ENCODE measurements around the gene PNPLA6. TPM values are rescaled to one million over a fixed set of nuclear protein-coding genes. Genes with fewer than 3 reads are reported as not detected.

The PNPLA6 gene
- total RNA-seq, 1 donor from 2014 or later: 147 TPM

- Mint-ChIP-seq H3K4me3 (ENCODE audit: low read depth) (peak overlapping the region; percentile 30), H3K36me3 (ENCODE audit: low read depth) (no peaks in the 10 kb centered on the region), H3K9me3 (no peaks in the 10 kb centered on the region), H3K4me1 (ENCODE audit: low read depth) (peaks cover 13% of the 10 kb centered on the region), H3K27me3 (ENCODE audit: low read depth) (peaks cover 22% of the 10 kb centered on the region), H3K27ac (no peak overlapping the region)
- intact Hi-C loops (cut with micrococcal nuclease): loop anchor here (10.0 kb wide), 1 partner anchor 111 kb away; no protein-coding TSS in a partner anchor
- no peak for DNase-seq (ENCODE audit: low spot score)
Measured at GRCh38 chr19:7505682-7506384, 29.7 kb upstream of the PNPLA6 start.

DNA sequence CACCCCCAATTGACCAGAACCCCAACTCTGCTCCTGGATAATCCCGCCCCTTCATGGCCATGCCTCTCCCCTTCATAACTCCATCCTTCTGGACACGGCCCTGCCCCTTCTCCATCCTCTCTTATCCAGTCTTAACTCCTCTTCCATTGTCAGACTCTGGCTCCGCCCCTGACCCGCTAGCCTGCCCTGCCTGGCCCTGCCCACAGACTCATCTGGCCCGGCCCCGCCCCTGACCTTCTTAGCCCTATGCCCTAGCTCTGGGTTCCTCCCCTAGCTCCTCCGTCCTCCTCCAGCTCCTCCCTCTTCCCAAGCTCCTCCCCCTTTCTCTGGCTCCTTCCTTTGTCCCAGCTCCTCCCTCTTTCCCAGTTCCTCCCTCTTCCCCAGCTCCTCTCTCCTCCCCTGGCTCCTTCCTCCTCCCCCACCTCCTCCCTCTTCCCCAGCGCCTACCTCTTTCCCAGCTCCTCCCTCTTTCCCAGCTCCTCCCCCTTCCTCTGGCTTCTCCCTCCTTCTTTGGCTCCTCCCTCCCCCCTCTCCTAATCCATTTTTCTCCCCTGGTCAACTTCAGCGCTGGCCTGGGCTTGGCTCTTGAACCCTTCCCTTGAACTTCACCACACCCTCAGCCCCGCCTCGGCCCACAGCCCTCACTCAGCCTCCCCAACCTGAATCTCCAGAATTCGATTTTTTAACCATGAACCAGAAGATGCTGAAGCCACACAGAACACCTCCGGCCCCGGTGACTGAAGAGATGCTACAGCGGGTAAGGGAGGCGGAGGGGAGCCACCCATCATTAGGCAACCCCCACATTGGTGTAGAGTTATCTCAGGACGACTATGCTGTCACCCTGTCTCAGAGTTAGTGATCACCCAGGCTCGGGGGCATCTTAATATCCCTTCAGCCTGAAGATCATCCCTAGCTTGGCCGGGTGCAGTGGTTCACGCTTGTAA is 28.9 kb upstream of the PNPLA6 start:
- Mint-ChIP-seq H3K4me3 (ENCODE audit: low read depth) (no peak overlapping the region), H3K9me3 (no peaks in the 10 kb centered on the region), H3K27ac (no peak overlapping the region), H3K27me3 (ENCODE audit: low read depth) (peaks cover 17% of the 10 kb centered on the region), H3K36me3 (ENCODE audit: low read depth) (no peaks in the 10 kb centered on the region), H3K4me1 (ENCODE audit: low read depth) (peaks cover 11% of the 10 kb centered on the region)
- peak; percentile 51 for DNase-seq (ENCODE audit: low spot score)
- intact Hi-C loops (cut with micrococcal nuclease): loop anchor here (10.0 kb wide), 1 partner anchor 112 kb away; no protein-coding TSS in a partner anchor

DNA sequence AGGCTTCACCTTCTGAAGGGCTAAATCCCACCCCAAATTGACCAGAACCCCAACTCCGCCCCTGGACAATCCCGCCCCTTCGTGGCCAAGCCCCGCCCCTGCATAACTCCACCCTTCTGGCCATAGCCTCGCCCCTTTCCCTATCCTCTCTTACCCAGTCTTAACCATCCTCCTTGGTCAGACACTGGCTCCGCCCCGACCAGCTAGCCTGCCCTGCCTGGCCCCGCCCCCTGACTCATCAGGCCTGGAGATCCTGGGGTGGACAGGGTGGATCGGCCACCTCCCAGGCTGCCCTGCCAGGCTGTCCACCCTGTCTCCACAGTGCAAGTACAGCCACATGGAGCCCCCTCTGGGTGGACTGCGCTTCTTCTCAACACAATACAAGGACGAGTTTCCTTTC is 27.6 kb upstream of the PNPLA6 start:
- no peak overlapping the region for H3K27ac Mint-ChIP-seq
- DNase-seq (ENCODE audit: low spot score): no peak
- no peak overlapping the region for H3K4me3 Mint-ChIP-seq (ENCODE audit: low read depth)
- H3K9me3 Mint-ChIP-seq: no peaks in the 10 kb centered on the region
- intact Hi-C loops (cut with micrococcal nuclease): loop anchor here (10.0 kb wide), 1 partner anchor 113 kb away; no protein-coding TSS in a partner anchor
- peaks cover 11% of the 10 kb centered on the region for H3K4me1 Mint-ChIP-seq (ENCODE audit: low read depth)
- peaks cover 13% of the 10 kb centered on the region for H3K27me3 Mint-ChIP-seq (ENCODE audit: low read depth)
- no peaks in the 10 kb centered on the region for H3K36me3 Mint-ChIP-seq (ENCODE audit: low read depth)

- Mint-ChIP-seq H3K27me3 (ENCODE audit: low read depth) (peaks cover 14% of the 10 kb centered on the region), H3K27ac (no peak overlapping the region), H3K4me3 (ENCODE audit: low read depth) (no peak overlapping the region), H3K4me1 (ENCODE audit: low read depth) (peaks cover 11% of the 10 kb centered on the region), H3K36me3 (ENCODE audit: low read depth) (no peaks in the 10 kb centered on the region), H3K9me3 (no peaks in the 10 kb centered on the region)
- no peak for DNase-seq (ENCODE audit: low spot score)
- intact Hi-C loops (cut with micrococcal nuclease): loop anchor here (10.0 kb wide), 1 partner anchor 115 kb away; no protein-coding TSS in a partner anchor
Measured at GRCh38 chr19:7509625-7510024, 25.9 kb upstream of the PNPLA6 start.

GRCh38 chr19:7512400-7512851 is 23.1 kb upstream of the PNPLA6 start:
- Mint-ChIP-seq H3K4me1 (ENCODE audit: low read depth) (peaks cover 4% of the 10 kb centered on the region), H3K4me3 (ENCODE audit: low read depth) (no peak overlapping the region), H3K27ac (no peak overlapping the region), H3K36me3 (ENCODE audit: low read depth) (no peaks in the 10 kb centered on the region), H3K9me3 (no peaks in the 10 kb centered on the region), H3K27me3 (ENCODE audit: low read depth) (peaks cover 22% of the 10 kb centered on the region)
- intact Hi-C loops (cut with micrococcal nuclease): no loop called here
- DNase-seq (ENCODE audit: low spot score): no peak

DNA sequence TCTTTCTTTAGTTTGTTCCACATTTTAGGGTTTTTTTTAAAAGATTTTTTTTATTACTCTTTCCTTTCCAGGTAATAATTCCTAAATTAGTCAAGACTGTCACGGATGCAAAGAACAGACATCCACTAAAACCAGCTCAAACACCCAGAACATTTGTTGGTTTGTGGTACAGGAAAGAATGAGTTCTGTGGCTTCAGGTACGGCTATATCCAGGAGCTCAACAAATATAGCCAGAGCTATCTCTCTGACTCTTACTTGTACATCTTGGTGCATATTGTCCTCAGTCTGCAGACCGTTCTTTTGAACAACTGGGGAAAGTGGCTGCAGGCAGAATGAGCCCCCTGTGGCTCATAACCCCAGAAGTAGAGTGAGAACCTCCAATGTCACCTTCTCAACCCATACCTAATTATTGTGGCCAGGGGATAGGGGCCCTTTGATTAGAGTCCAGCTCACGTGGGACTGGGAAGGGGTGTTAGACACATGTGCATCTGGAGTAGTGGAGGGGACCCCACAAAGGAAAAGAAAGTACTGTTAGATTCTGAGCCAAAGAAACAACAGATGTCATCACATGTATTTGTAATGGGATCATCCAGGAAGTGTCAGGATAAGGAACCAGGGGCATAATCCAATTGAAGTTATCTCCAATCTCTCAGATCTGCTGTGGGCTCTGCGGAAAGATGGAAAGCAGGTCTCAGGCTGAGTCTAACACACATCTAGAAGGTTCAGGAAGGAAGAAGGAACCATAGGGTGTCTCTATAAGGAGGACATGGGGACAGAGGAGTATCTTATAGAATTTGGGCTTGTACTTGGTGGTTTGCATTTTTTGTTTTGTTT is 21.5 kb upstream of the PNPLA6 start:
- H3K4me1 Mint-ChIP-seq (ENCODE audit: low read depth): peaks cover 4% of the 10 kb centered on the region
- H3K9me3 Mint-ChIP-seq: no peaks in the 10 kb centered on the region
- H3K27me3 Mint-ChIP-seq (ENCODE audit: low read depth): peaks cover 27% of the 10 kb centered on the region
- H3K4me3 Mint-ChIP-seq (ENCODE audit: low read depth): no peak overlapping the region
- intact Hi-C loops (cut with micrococcal nuclease): no loop called here
- no peak overlapping the region for H3K27ac Mint-ChIP-seq
- H3K36me3 Mint-ChIP-seq (ENCODE audit: low read depth): no peaks in the 10 kb centered on the region
- no peak for DNase-seq (ENCODE audit: low spot score)

- H3K27ac Mint-ChIP-seq: peak overlapping the region; percentile 62
- peak overlapping the region; percentile 82 for H3K4me3 Mint-ChIP-seq (ENCODE audit: low read depth)
- H3K36me3 Mint-ChIP-seq (ENCODE audit: low read depth): no peaks in the 10 kb centered on the region
- peaks cover 4% of the 10 kb centered on the region for H3K4me1 Mint-ChIP-seq (ENCODE audit: low read depth)
- peaks cover 27% of the 10 kb centered on the region for H3K27me3 Mint-ChIP-seq (ENCODE audit: low read depth)
- no peak for DNase-seq (ENCODE audit: low spot score)
- no peaks in the 10 kb centered on the region for H3K9me3 Mint-ChIP-seq
- intact Hi-C loops (cut with micrococcal nuclease): no loop called here
Measured at GRCh38 chr19:7515110-7515644, 20.3 kb upstream of the PNPLA6 start.

DNA sequence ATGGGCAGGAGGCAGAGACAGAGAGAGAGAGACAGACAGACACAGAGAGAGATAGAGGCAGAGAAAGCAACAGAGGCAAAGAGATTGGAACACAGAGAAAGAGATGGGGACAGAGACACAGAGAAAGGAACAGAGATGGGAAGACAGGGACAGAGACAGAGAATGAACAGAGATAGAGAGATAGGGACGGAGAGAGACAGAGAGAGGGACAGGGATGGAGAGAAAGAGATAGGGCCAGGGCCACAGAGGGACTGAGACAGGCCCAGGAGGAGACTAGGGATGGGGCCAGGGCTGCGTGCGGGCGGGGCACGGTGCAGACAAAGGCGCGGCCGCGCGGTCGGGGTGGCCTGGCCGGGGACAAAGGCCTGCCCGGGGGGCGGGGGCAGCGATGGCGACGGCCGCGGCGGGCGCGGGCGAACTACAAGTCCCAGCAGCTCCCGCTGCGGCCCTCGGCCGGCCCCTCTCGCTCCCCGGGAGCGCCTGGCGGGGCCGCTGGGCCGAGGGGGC is 19.8 kb upstream of the PNPLA6 start, which contains the start of gene ZNF358:
ZNF358 (plus strand) TSS at position 459 of the 507 bp plus-strand sequence. CDS start 3,140 bp downstream, outside the sequence.
- Mint-ChIP-seq H3K4me3 (ENCODE audit: low read depth) (peak within 1 kb of the TSS; percentile 82), H3K27ac (peak within 1 kb of the TSS; percentile 62)

GRCh38 chr19:7516333-7516732 is 19.2 kb upstream of the PNPLA6 start:
- intact Hi-C loops (cut with micrococcal nuclease): no loop called here
- Mint-ChIP-seq H3K4me1 (ENCODE audit: low read depth) (peaks cover 4% of the 10 kb centered on the region), H3K9me3 (no peaks in the 10 kb centered on the region), H3K27me3 (ENCODE audit: low read depth) (peaks cover 27% of the 10 kb centered on the region), H3K4me3 (ENCODE audit: low read depth) (peak overlapping the region; percentile 66), H3K36me3 (ENCODE audit: low read depth) (no peaks in the 10 kb centered on the region), H3K27ac (no peak overlapping the region)
- DNase-seq (ENCODE audit: low spot score): no peak

More for the DNA sequence above, 19.8 kb upstream of the PNPLA6 start, which contains the start of gene ZNF358:
- no peaks in the 10 kb centered on the region for H3K9me3 Mint-ChIP-seq
- H3K4me1 Mint-ChIP-seq (ENCODE audit: low read depth): peaks cover 4% of the 10 kb centered on the region
- DNase-seq (ENCODE audit: low spot score): no peak
- no peaks in the 10 kb centered on the region for H3K36me3 Mint-ChIP-seq (ENCODE audit: low read depth)
- H3K27me3 Mint-ChIP-seq (ENCODE audit: low read depth): peaks cover 27% of the 10 kb centered on the region
- intact Hi-C loops (cut with micrococcal nuclease): no loop called here

- Mint-ChIP-seq H3K4me3 (ENCODE audit: low read depth) (peak overlapping the region; percentile 66), H3K27me3 (ENCODE audit: low read depth) (peaks cover 27% of the 10 kb centered on the region), H3K4me1 (ENCODE audit: low read depth) (peaks cover 7% of the 10 kb centered on the region), H3K36me3 (ENCODE audit: low read depth) (no peaks in the 10 kb centered on the region), H3K27ac (peak overlapping the region; percentile 31), H3K9me3 (no peaks in the 10 kb centered on the region)
- intact Hi-C loops (cut with micrococcal nuclease): no loop called here
- no peak for DNase-seq (ENCODE audit: low spot score)
Measured at GRCh38 chr19:7516878-7517277, 18.6 kb upstream of the PNPLA6 start.

- Mint-ChIP-seq H3K4me3 (ENCODE audit: low read depth) (no peak overlapping the region), H3K27ac (no peak overlapping the region), H3K4me1 (ENCODE audit: low read depth) (peaks cover 15% of the 10 kb centered on the region), H3K27me3 (ENCODE audit: low read depth) (peaks cover 22% of the 10 kb centered on the region), H3K9me3 (no peaks in the 10 kb centered on the region), H3K36me3 (ENCODE audit: low read depth) (no peaks in the 10 kb centered on the region)
- intact Hi-C loops (cut with micrococcal nuclease): no loop called here
- no peak for DNase-seq (ENCODE audit: low spot score)
Measured at GRCh38 chr19:7519361-7520130, 16.0 kb upstream of the PNPLA6 start.
